Measurements from ENCODE around the gene MSI2.

Gene MSI2

GRCh38 chr17:57549468-57549867, 293.1 kb downstream of the MSI2 start:
- no peak for DNase-seq

- DNase-seq, result no peak
Observed at GRCh38 chr17:57550016-57550415, 293.7 kb downstream of the MSI2 start.

GRCh38 chr17:57550668-57551315, 294.5 kb downstream of the MSI2 start:
- DNase-seq, result no peak

GRCh38 chr17:57551321-57552079, 295.2 kb downstream of the MSI2 start:
- DNase-seq, result no peak

- no peak for DNase-seq
Observed at GRCh38 chr17:57552114-57552624, 295.8 kb downstream of the MSI2 start.

- DNase-seq, result no peak
Observed at GRCh38 chr17:57553526-57553925, 297.2 kb downstream of the MSI2 start.

- DNase-seq, result no peak
Observed at GRCh38 chr17:57553991-57554825, 297.9 kb downstream of the MSI2 start.

- DNase-seq, result no peak
Observed at GRCh38 chr17:57554826-57555635, 298.7 kb downstream of the MSI2 start.

- DNase-seq, result no peak
Observed at GRCh38 chr17:57555636-57556175, 299.4 kb downstream of the MSI2 start.

GRCh38 chr17:57556320-57556719, 300.0 kb downstream of the MSI2 start:
- no peak for DNase-seq

GRCh38 chr17:57556977-57557376, 300.7 kb downstream of the MSI2 start:
- DNase-seq, result no peak

- no peak for DNase-seq
Observed at GRCh38 chr17:57557416-57557815, 301.1 kb downstream of the MSI2 start.

- no peak for DNase-seq
Observed at GRCh38 chr17:57557834-57558681, 301.7 kb downstream of the MSI2 start.

- DNase-seq, result no peak
Observed at GRCh38 chr17:57559226-57559625, 302.9 kb downstream of the MSI2 start.

- DNase-seq, result no peak
Observed at GRCh38 chr17:57559634-57560318, 303.5 kb downstream of the MSI2 start.

- no peak for DNase-seq
Observed at GRCh38 chr17:57560319-57560705, 304.0 kb downstream of the MSI2 start.

GRCh38 chr17:57561072-57561861, 304.9 kb downstream of the MSI2 start:
- DNase-seq, result no peak

GRCh38 chr17:57562184-57562698, 305.9 kb downstream of the MSI2 start:
- DNase-seq, result no peak

GRCh38 chr17:57563958-57564357, 307.6 kb downstream of the MSI2 start:
- no peak for DNase-seq

GRCh38 chr17:57565176-57565575, 308.9 kb downstream of the MSI2 start:
- peak; percentile 31 for DNase-seq

Data from NCI-H345 (cell line).